HL-60 (cell line): Measurements from ENCODE around the gene BCL11A.

Source experiments
- DNase-seq, 2 experiments: peaks; one replicate each; pipeline ENCODE4 v3.0.0-alpha.2; 2010 to 2020; ENCODE audit warnings: low read depth in 1 of 2, low spot score in 1 of 2
- H3K27ac ChIP-seq: fragments of 250-450 bp; sonication (Bioruptor Pico); replicated peaks from 2 replicates; pipeline ENCODE4 v1.5.1; 2020; ENCODE audit warnings: mild to moderate bottlenecking, moderate library complexity
- H3K27me3 ChIP-seq: fragments of 250-450 bp; sonication (Bioruptor Pico); 2 replicates; pipeline ENCODE4 v1.5.1; 2021; ENCODE audit warnings: mild to moderate bottlenecking, moderate library complexity; ENCODE audit not compliant: insufficient read depth, poor library complexity, severe bottlenecking
- H3K4me3 ChIP-seq: replicated peaks from 2 replicates; pipeline ENCODE4 v1.5.1; 2011; ENCODE audit warnings: mild to moderate bottlenecking, control low read depth, low read length; ENCODE audit not compliant: insufficient read depth
- CTCF ChIP-seq: IDR thresholded peaks from one replicate; pipeline ENCODE4 v1.5.1; 2011; ENCODE audit warnings: low read length, control low read depth, inconsistent platforms; ENCODE audit not compliant: insufficient read depth
- GABPA ChIP-seq: IDR thresholded peaks from 2 replicates; pipeline ENCODE4 v1.6.1; 2012; ENCODE audit warnings: low read depth
- POLR2AphosphoS5 ChIP-seq: IDR thresholded peaks from 2 replicates; pipeline ENCODE4 v1.6.1; 2012; ENCODE audit warnings: low read depth
- REST ChIP-seq: IDR thresholded peaks from 2 replicates; pipeline ENCODE4 v1.6.1; 2012; ENCODE audit warnings: low read depth; ENCODE audit not compliant: insufficient replicate concordance
- SPI1 ChIP-seq: IDR thresholded peaks from 2 replicates; pipeline ENCODE4 v1.6.1; 2012; ENCODE audit warnings: low read depth, mild to moderate bottlenecking, borderline replicate concordance

The BCL11A gene

GRCh38 chr2:60483401-60483800 lies 70.1 kb downstream of the BCL11A start:
- Histone ChIP-seq H3K27me3 (no peaks in the 10 kb centered on the region), H3K27ac (no peak overlapping the region), H3K4me3 (no peak overlapping the region)
- TF ChIP-seq REST = no peak
- no peak for TF ChIP-seq POLR2AphosphoS5
- no peak for TF ChIP-seq CTCF
- TF ChIP-seq SPI1 = no peak
- no peak for TF ChIP-seq GABPA
- no peak for DNase-seq

GRCh38 chr2:60482222-60482621 lies 71.2 kb downstream of the BCL11A start:
- TF ChIP-seq CTCF = no peak
- no peak for TF ChIP-seq REST
- TF ChIP-seq GABPA = no peak
- no peak for TF ChIP-seq SPI1
- no peak for TF ChIP-seq POLR2AphosphoS5
- H3K27me3 ChIP-seq = no peaks in the 10 kb centered on the region
- no peak overlapping the region for H3K27ac ChIP-seq
- DNase-seq = no peak
- no peak overlapping the region for H3K4me3 ChIP-seq

- no peaks in the 10 kb centered on the region for H3K27me3 ChIP-seq
- DNase-seq = no peak
These were observed 72.2 kb downstream of the BCL11A start for GRCh38 chr2:60481257-60481656.

More at GRCh38 chr2:60481257-60481656, 72.2 kb downstream of the BCL11A start:
- Histone ChIP-seq H3K27ac (no peak overlapping the region), H3K4me3 (no peak overlapping the region)
- TF ChIP-seq POLR2AphosphoS5 = no peak
- no peak for TF ChIP-seq SPI1
- TF ChIP-seq REST = no peak
- TF ChIP-seq CTCF = no peak
- no peak for TF ChIP-seq GABPA
